Measurements from ENCODE around the gene ATCAY. TPM values are rescaled to one million over a fixed set of nuclear protein-coding genes. Genes with fewer than 3 reads are reported as not detected.
"Not testable (repeated sequence)": the region's sequence is repeated elsewhere in the genome, so short reads cannot be mapped to it uniquely, and the experiment has no call there.

Gene ATCAY
- total and polyA plus RNA-seq, 2 experiments from 2014 or later, result not detected

DNA sequence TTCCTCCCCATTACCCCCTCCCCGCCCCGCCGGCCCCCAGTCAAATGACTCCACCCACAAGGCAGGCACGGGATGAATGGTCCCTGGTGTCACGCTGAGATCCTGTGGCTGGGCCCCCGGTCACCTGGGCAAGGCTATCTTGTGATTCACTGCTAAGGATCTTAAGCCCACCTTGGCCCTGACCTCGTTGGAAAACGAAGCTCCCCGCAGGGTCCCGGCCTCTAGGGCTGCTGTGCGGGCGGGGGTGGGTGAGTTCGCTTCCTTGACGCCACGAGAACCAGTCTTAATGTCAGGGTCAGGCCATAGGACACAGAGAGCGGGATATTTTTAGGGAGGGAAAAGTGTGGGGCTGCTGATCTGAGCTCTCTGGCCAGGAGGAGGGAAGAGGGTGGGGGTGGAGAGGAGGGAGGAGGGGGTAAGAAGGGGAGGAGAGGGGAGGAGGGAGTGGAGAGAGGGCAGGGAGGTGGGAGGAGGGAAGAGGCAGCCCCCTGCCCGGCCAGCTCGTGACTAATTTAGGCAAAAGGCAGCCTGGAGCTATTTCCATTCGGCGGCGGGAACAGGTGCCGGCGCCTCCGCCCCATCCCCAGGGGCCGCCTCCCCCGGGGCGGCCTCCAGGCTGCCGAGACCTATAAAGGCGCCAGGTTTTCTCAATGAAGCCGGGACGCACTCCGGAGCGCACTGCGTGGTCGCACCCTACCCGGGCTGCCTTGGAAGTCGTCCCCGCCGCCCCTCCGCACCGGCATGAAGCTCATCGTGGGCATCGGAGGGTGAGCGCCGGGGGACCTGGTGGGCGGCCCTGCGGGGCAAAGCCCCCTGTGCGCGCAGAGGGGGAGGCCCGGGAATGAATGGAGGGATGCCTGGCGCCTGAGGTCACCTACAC, 52.7 kb downstream of the ATCAY start, which contains the start of gene NMRK2:
NMRK2 (plus strand) TSS at position 139 of the 880 bp plus-strand sequence; CDS start at position 742, 603 bp downstream.
- H3K27me3 ChIP-seq (replicated peaks; ENCODE audit: insufficient read depth), result peaks cover 21% of the 10 kb centered on the region
- no peaks in the 10 kb centered on the region for H3K36me3 ChIP-seq (ENCODE audit: low read depth)
- TF ChIP-seq EZH2 (IDR thresholded peaks at IDR 0.05; ENCODE audit: insufficient read depth, poor library complexity, severe bottlenecking), result no peak
- no peak for TF ChIP-seq EZH2phosphoT487 (IDR thresholded peaks at IDR 0.05; ENCODE audit: insufficient read depth, low read depth)
- H3K9me3 ChIP-seq (ENCODE audit: low read depth), result no peaks in the 10 kb centered on the region
- no peak within 1 kb of the TSS for H3K27ac ChIP-seq
- H3K79me2 ChIP-seq (ENCODE audit: insufficient read depth), result no peaks in the 10 kb centered on the region
- no peaks in the 10 kb centered on the region for H3F3A ChIP-seq (ENCODE audit: insufficient read depth)
- H3K9me2 ChIP-seq (ENCODE audit: insufficient read depth), result no peaks in the 10 kb centered on the region
- no peak within 1 kb of the TSS for H2AFZ ChIP-seq
- no peak for DNase-seq
- in situ Hi-C loops (cut with MboI), result no loop called here
- no peak within 1 kb of the TSS for H3K4me2 ChIP-seq (ENCODE audit: unreplicated experiment)
- no peaks in the 10 kb centered on the region for H4K20me1 ChIP-seq (ENCODE audit: insufficient read depth)
- H3K4me1 ChIP-seq (ENCODE audit: insufficient read depth), result no peaks in the 10 kb centered on the region
- no peak within 1 kb of the TSS for H3K9ac ChIP-seq
- 2 to 3% methylated on average over 36 to 51 of the region's 51 CpGs for WGBS, 2 experiments (ENCODE audit: low coverage in 1 of 2, low lambda C conversion rate in 2 of 2, missing lambda C conversion rate in 2 of 2)
- H3K4me3 ChIP-seq, result no peak within 1 kb of the TSS

GRCh38 chr19:3936506-3937442, 56.3 kb downstream of the ATCAY start:
- Histone ChIP-seq H3K27me3 (replicated peaks; ENCODE audit: insufficient read depth) (peaks cover 21% of the 10 kb centered on the region), H3K4me1 (ENCODE audit: insufficient read depth) (no peaks in the 10 kb centered on the region), H3K27ac (no peak overlapping the region), H3K9ac (no peak overlapping the region), H3K4me3 (no peak overlapping the region), H3K4me2 (ENCODE audit: unreplicated experiment) (no peak overlapping the region), H3K36me3 (ENCODE audit: low read depth) (no peaks in the 10 kb centered on the region), H3K9me2 (ENCODE audit: insufficient read depth) (no peaks in the 10 kb centered on the region), H4K20me1 (ENCODE audit: insufficient read depth) (no peaks in the 10 kb centered on the region), H3F3A (ENCODE audit: insufficient read depth) (no peaks in the 10 kb centered on the region), H3K79me2 (ENCODE audit: insufficient read depth) (no peaks in the 10 kb centered on the region), H3K9me3 (ENCODE audit: low read depth) (no peaks in the 10 kb centered on the region), H2AFZ (no peak overlapping the region)
- TF ChIP-seq EZH2phosphoT487 (IDR thresholded peaks at IDR 0.05; ENCODE audit: insufficient read depth, low read depth), result no peak
- TF ChIP-seq EZH2 (IDR thresholded peaks at IDR 0.05; ENCODE audit: insufficient read depth, poor library complexity, severe bottlenecking), result no peak
- DNase-seq, result no peak
- 71 to 79% methylated on average over 16 to 29 of the region's 29 CpGs for WGBS, 2 experiments (ENCODE audit: low coverage in 1 of 2, low lambda C conversion rate in 2 of 2, missing lambda C conversion rate in 2 of 2)
- in situ Hi-C loops (cut with MboI), result no loop called here

- in situ Hi-C loops (cut with MboI); H3K9me3 ChIP-seq (ENCODE audit: low read depth); H3K4me1 ChIP-seq (ENCODE audit: insufficient read depth); H3K9ac ChIP-seq; H2AFZ ChIP-seq; H3K36me3 ChIP-seq (ENCODE audit: low read depth); DNase-seq; H3K27ac ChIP-seq; H3K9me2 ChIP-seq (ENCODE audit: insufficient read depth); H3F3A ChIP-seq (ENCODE audit: insufficient read depth); H3K4me3 ChIP-seq; H3K4me2 ChIP-seq (ENCODE audit: unreplicated experiment); H3K79me2 ChIP-seq (ENCODE audit: insufficient read depth); H4K20me1 ChIP-seq (ENCODE audit: insufficient read depth): not testable (repeated sequence)
- H3K27me3 ChIP-seq (replicated peaks; ENCODE audit: insufficient read depth), result peaks cover 15% of the 10 kb centered on the region
- 79 to 85% methylated on average over 9 to 22 of the region's 22 CpGs for WGBS, 2 experiments (ENCODE audit: low coverage in 1 of 2, low lambda C conversion rate in 2 of 2, missing lambda C conversion rate in 2 of 2)
These were observed 57.9 kb downstream of the ATCAY start for GRCh38 chr19:3938300-3938950.

DNA sequence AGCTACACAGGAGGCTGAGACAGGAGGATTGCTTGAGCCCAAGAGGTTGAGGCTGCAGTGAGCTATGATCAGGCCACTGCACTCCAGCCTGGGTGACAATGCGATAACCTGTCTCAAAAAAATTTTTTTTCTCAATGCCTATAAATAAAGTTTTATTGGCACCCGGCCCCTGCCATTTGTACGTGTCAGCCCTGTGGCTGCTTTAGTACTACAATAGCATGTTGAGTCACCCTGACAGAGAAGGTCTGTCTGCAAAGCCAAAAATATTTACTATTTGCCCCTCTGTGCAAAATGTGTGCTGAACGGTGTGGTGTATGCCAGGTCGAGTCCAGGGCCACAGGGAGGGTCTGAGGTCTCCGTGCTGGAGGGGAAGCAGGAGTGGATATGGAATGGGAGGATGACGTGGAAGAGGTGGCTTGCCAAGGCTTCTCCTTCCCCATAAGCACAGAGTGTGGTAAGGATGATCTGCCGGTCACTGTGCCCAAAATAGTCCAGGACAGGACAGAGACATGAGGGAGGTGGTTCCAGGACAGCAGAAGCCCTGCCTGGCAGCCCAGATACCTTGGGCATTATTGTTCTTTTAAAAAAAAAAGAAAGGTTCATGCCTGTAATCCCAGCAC, 62.4 kb downstream of the ATCAY start:
- no peaks in the 10 kb centered on the region for H3K9me3 ChIP-seq (ENCODE audit: low read depth)
- no peak overlapping the region for H3K4me2 ChIP-seq (ENCODE audit: unreplicated experiment)
- H3K4me3 ChIP-seq, result no peak overlapping the region
- H3K36me3 ChIP-seq (ENCODE audit: low read depth), result no peaks in the 10 kb centered on the region
- no peaks in the 10 kb centered on the region for H3K79me2 ChIP-seq (ENCODE audit: insufficient read depth)
- H3K9me2 ChIP-seq (ENCODE audit: insufficient read depth), result no peaks in the 10 kb centered on the region
- H3K27ac ChIP-seq, result no peak overlapping the region
- in situ Hi-C loops (cut with MboI), result no loop called here
- WGBS, 2 experiments (ENCODE audit: low coverage in 1 of 2, low lambda C conversion rate in 2 of 2, missing lambda C conversion rate in 2 of 2), result 64 to 71% methylated on average over 8 of the region's 8 CpGs
- H3F3A ChIP-seq (ENCODE audit: insufficient read depth), result no peaks in the 10 kb centered on the region
- TF ChIP-seq EZH2phosphoT487 (IDR thresholded peaks at IDR 0.05; ENCODE audit: insufficient read depth, low read depth), result no peak
- no peak overlapping the region for H2AFZ ChIP-seq
- H3K27me3 ChIP-seq (replicated peaks; ENCODE audit: insufficient read depth), result no peaks in the 10 kb centered on the region
- no peak overlapping the region for H3K9ac ChIP-seq
- no peaks in the 10 kb centered on the region for H4K20me1 ChIP-seq (ENCODE audit: insufficient read depth)
- no peaks in the 10 kb centered on the region for H3K4me1 ChIP-seq (ENCODE audit: insufficient read depth)
- DNase-seq, result peak; percentile 30

Data from GM23248 (cell line).